C4-2B (cell line): Measurements from ENCODE around the gene KLRG1.

ENCODE experiments used
- ZFX ChIP-seq: fragments of 450-650 bp; IDR thresholded peaks from 2 replicates; pipeline ENCODE4 v1.6.1; 2017
- TF ChIP-seq, protein P1 (sequence below): fragments of 450-650 bp; conservative IDR thresholded peaks from 2 replicates; pipeline ENCODE4 v1.5.1; 2017; ENCODE audit warnings: mild to moderate bottlenecking

DNA sequence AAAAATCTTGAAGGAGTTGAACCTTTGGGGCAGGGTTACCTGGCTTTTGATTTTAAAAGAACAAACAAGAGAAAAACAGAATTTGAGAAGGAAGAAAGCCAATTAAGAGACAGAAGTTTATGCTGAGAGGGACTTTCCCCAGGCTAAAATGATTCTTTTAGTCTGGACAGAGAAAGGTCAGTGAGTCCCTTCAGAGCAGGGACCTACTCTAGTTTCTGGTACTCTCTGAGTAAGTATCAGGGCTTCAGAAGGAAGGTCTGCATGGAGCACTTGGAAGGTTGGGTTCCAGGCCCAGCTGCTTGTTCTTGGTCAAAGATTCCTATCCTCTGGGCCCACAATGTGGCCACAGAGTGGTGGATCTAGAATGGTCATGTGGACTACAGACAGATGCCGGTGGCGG, 59.6 kb downstream of the KLRG1 start:
- TF ChIP-seq, protein P1, sequence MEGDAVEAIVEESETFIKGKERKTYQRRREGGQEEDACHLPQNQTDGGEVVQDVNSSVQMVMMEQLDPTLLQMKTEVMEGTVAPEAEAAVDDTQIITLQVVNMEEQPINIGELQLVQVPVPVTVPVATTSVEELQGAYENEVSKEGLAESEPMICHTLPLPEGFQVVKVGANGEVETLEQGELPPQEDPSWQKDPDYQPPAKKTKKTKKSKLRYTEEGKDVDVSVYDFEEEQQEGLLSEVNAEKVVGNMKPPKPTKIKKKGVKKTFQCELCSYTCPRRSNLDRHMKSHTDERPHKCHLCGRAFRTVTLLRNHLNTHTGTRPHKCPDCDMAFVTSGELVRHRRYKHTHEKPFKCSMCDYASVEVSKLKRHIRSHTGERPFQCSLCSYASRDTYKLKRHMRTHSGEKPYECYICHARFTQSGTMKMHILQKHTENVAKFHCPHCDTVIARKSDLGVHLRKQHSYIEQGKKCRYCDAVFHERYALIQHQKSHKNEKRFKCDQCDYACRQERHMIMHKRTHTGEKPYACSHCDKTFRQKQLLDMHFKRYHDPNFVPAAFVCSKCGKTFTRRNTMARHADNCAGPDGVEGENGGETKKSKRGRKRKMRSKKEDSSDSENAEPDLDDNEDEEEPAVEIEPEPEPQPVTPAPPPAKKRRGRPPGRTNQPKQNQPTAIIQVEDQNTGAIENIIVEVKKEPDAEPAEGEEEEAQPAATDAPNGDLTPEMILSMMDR, result no peak
- TF ChIP-seq ZFX, result no peak
